Colonic mucosa (tissue), 4 donors: Measurements from ENCODE around the gene UBE2D2. TPM values are rescaled to one million over a fixed set of nuclear protein-coding genes. Genes with fewer than 3 reads are reported as not detected.

ENCODE experiments used
- DNase-seq: peaks from one replicate; pipeline ENCODE4 v3.0.0-alpha.2; 2020
- H3K27ac ChIP-seq: fragments of 200-600 bp; one replicate; pipeline ENCODE4 v1.8.0; 2021
- H3K27me3 ChIP-seq: fragments of 200-600 bp; one replicate; pipeline ENCODE4 v1.8.0; 2021
- H3K36me3 ChIP-seq: fragments of 200-600 bp; one replicate; pipeline ENCODE4 v1.8.0; 2021
- H3K4me1 ChIP-seq: fragments of 200-600 bp; one replicate; pipeline ENCODE4 v1.8.0; 2021; ENCODE audit warnings: mild to moderate bottlenecking
- H3K4me3 ChIP-seq: fragments of 200-600 bp; one replicate; pipeline ENCODE4 v1.8.0; 2021
- H3K9ac ChIP-seq, 2 donors: one replicate each; pipeline ENCODE4 v1.7.0; 2013; ENCODE audit warnings: control low read depth in 2 of 2, low read depth in 2 of 2, low read length in 2 of 2
- H3K9me3 ChIP-seq: fragments of 200-600 bp; one replicate; pipeline ENCODE4 v1.8.0; 2021
- intact Hi-C: fragments of 100-400 bp; cut with DNase I; formaldehyde crosslinking; loops from one replicate; pipeline ENCODE4 v1.14.1; 2022
- total RNA-seq, 2 donors: library from RNA; stranded (reverse); fragmentation: NEBNext Ultra II Directional in 1 of 2; extraction: Animal tissue kit (Norgen Biotek cat#: 25700) in 1 of 2; gene quantifications; one replicate each; pipeline ENCODE4 v1.2.1, GENCODE V29; 2021
- TF ChIP-seq, protein P1 (sequence below): fragments of 200-600 bp; IDR thresholded peaks from one replicate; pipeline ENCODE4 v1.8.0; 2022; ENCODE audit warnings: antibody characterized with exemption, mild to moderate bottlenecking
- donor health status: healthy.
- donor health status: DM: no; HTN: no; CAD: no.
- donor health status: DM: no; HTN: no; CAD: no.

UBE2D2 gene
- total RNA-seq, 2 donors from 2014 or later, result 146 to 155 TPM

- Histone ChIP-seq H3K27ac (no peak overlapping the region), H3K9me3 (no peaks in the 10 kb centered on the region), H3K27me3 (no peaks in the 10 kb centered on the region), H3K9ac (no peak overlapping the region), H3K4me1 (peaks cover 4% of the 10 kb centered on the region), H3K36me3 (no peaks in the 10 kb centered on the region), H3K4me3 (no peak overlapping the region)
- intact Hi-C loops, result no loop called here
- TF ChIP-seq, protein P1, sequence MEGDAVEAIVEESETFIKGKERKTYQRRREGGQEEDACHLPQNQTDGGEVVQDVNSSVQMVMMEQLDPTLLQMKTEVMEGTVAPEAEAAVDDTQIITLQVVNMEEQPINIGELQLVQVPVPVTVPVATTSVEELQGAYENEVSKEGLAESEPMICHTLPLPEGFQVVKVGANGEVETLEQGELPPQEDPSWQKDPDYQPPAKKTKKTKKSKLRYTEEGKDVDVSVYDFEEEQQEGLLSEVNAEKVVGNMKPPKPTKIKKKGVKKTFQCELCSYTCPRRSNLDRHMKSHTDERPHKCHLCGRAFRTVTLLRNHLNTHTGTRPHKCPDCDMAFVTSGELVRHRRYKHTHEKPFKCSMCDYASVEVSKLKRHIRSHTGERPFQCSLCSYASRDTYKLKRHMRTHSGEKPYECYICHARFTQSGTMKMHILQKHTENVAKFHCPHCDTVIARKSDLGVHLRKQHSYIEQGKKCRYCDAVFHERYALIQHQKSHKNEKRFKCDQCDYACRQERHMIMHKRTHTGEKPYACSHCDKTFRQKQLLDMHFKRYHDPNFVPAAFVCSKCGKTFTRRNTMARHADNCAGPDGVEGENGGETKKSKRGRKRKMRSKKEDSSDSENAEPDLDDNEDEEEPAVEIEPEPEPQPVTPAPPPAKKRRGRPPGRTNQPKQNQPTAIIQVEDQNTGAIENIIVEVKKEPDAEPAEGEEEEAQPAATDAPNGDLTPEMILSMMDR, result no peak
- no peak for DNase-seq
These were observed 105.4 kb downstream of the UBE2D2 start for GRCh38 chr5:139666551-139666950.

DNA sequence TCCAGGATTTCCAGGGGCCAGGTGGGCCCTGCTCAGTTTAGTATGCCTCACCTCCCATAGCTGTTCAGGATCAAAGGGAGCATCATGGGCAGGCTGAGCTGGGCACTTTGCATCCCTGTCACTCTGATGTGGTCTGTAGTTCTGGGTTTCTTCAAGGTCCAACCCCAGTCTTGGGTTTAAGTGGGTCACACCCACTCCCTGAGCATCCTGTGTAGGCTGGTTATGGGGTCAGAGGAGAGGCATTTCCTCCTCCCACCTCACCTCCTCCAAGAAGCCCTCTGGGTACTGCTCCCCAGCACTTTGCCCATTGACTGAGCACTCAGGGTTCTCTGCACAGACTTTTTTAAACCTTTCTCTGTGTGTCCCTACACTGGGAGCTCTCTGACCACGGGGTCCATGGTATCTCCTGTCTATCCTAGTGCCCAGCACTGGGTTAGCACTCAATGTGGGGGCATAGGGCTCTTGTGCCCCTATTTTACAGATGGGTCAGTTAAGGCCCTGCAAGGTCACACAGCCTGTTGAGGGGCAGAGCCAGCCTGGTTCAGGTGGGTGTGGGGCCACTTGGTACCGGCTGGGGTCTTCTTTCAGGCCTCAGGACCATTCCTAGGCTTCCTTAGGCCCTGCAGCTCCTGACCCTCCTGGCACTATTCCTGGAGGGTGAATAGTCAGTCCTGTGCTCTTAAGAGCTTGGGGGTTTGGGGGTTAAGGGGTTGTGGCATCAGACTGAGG, 106.0 kb downstream of the UBE2D2 start:
- no peak for DNase-seq
- H3K4me3 ChIP-seq, result no peak overlapping the region

DNA sequence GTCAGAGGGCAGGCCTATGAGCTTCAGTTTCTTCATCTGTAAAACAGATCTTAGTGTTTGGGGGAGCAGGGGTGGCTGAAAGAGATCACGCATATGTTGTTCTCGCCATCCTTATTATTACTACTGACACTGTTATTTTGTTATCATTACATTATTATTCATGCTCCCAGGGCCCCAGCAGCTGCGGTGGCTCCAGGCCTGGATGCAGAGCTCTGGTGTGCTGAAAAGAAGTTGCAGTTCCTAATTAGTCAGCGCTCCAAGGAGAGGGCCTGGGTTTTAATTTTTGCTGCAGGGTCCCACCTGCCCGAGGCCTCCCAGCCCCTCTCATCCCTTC, 106.6 kb downstream of the UBE2D2 start:
- Histone ChIP-seq H3K4me1 (peaks cover 4% of the 10 kb centered on the region), H3K9me3 (no peaks in the 10 kb centered on the region), H3K27me3 (no peaks in the 10 kb centered on the region), H3K9ac (peak overlapping the region; percentile 63 to 64), H3K27ac (peak overlapping the region; percentile 68), H3K36me3 (no peaks in the 10 kb centered on the region), H3K4me3 (peak overlapping the region; percentile 37)
- DNase-seq, result no peak
- TF ChIP-seq, protein P1, result no peak
- intact Hi-C loops, result no loop called here

More for the DNA sequence above, 106.0 kb downstream of the UBE2D2 start:
- no peaks in the 10 kb centered on the region for H3K36me3 ChIP-seq
- H3K9ac ChIP-seq, result peak overlapping the region; percentile 38 to 63
- no peaks in the 10 kb centered on the region for H3K9me3 ChIP-seq
- H3K27me3 ChIP-seq, result no peaks in the 10 kb centered on the region
- intact Hi-C loops, result no loop called here
- TF ChIP-seq, protein P1, result no peak
- peaks cover 4% of the 10 kb centered on the region for H3K4me1 ChIP-seq
- H3K27ac ChIP-seq, result no peak overlapping the region

- H3K4me3 ChIP-seq, result peak overlapping the region; percentile 37
- H3K4me1 ChIP-seq, result peaks cover 4% of the 10 kb centered on the region
- H3K9ac ChIP-seq, result peak overlapping the region; percentile 63 to 64
- no peak for DNase-seq
- no peaks in the 10 kb centered on the region for H3K36me3 ChIP-seq
- TF ChIP-seq, protein P1, result no peak
- no peaks in the 10 kb centered on the region for H3K27me3 ChIP-seq
- H3K9me3 ChIP-seq, result no peaks in the 10 kb centered on the region
- H3K27ac ChIP-seq, result peak overlapping the region; percentile 68
- intact Hi-C loops, result no loop called here
These were observed 107.1 kb downstream of the UBE2D2 start for GRCh38 chr5:139668064-139668880.

- DNase-seq, result no peak
- intact Hi-C loops, result no loop called here
- H3K4me1 ChIP-seq, result peaks cover 4% of the 10 kb centered on the region
- no peaks in the 10 kb centered on the region for H3K36me3 ChIP-seq
- no peaks in the 10 kb centered on the region for H3K27me3 ChIP-seq
- peak overlapping the region; percentile 48 to 64 for H3K9ac ChIP-seq
- H3K4me3 ChIP-seq, result peak overlapping the region; percentile 37
- H3K9me3 ChIP-seq, result no peaks in the 10 kb centered on the region
- H3K27ac ChIP-seq, result peak overlapping the region; percentile 68
- TF ChIP-seq, protein P1, result no peak
These were observed 108.0 kb downstream of the UBE2D2 start for GRCh38 chr5:139668924-139669661.
